ENCODE results near the gene SPATA6L. TPM values are rescaled to one million over a fixed set of nuclear protein-coding genes. Genes with fewer than 3 reads are reported as not detected.

Gene SPATA6L
- total and polyA plus RNA-seq, 2 of the 13 experiments (the other 11 are each of a cell fraction or from before 2014, with no cell fraction given): 1.1 to 1.9 TPM

GRCh38 chr9:4661611-4662010 is 4.7 kb downstream of the SPATA6L start:
- peaks cover 64% of the 10 kb centered on the region for H3K4me1 ChIP-seq (ENCODE audit: insufficient read depth, low read length)
- BruUV-seq (replicated peaks): no TSS peak
- H3K36me3 ChIP-seq (replicated peaks in 1 of 2; ENCODE audit: control insufficient read depth in 1 of 2, insufficient read depth in 2 of 2, low read length in 2 of 2): no peaks in the 10 kb centered on the region

More at GRCh38 chr9:4661611-4662010, 4.7 kb downstream of the SPATA6L start:
- WGBS (ENCODE audit: low lambda C conversion rate): 31% methylated on average over 5 of the region's 5 CpGs
- H3K4me2 ChIP-seq (ENCODE audit: low read depth, low read length): peak overlapping the region; percentile 59
- ChIA-PET CTCF (ENCODE audit: low intra/inter-chr PET ratio, low total read pairs) (interaction anchor here (1.0 to 1.1 kb wide), 2 partner anchors 18 to 22 kb away, joined by 3 read pairs; partner anchors contain the start of gene CDC37L1), POLR2A (interaction anchor here (0.6 to 2.6 kb wide), 9 partner anchors 13 to 967 kb away, joined by 3 to 34 read pairs (median 5); partner anchors contain the start of genes AK3, CDC37L1 and RIC1)
- H3K4me3 ChIP-seq (replicated peaks in 1 of 3; ENCODE audit: insufficient read depth in 1 of 3, low read depth in 2 of 3, low read length in 3 of 3): peak overlapping the region in 1 of 3 experiments; percentile 81; a peak in 1 of 6 replicates
- ATAC-seq (no peak), FAIRE-seq (no peak), DNase-seq (ENCODE audit: low spot score) (no peak)
- no peaks in the 10 kb centered on the region for H3K9me3 ChIP-seq (ENCODE audit: low read length)
- in situ Hi-C loops (cut with HindIII; ENCODE audit: extremely low pct_ligation_motif_present, low pct_unique_long_range_greater_than_20kb): no loop called here
- H3K79me2 ChIP-seq (ENCODE audit: insufficient read depth, low read length): peaks cover 12% of the 10 kb centered on the region
- no peak overlapping the region for H3K9ac ChIP-seq (ENCODE audit: insufficient read depth, low read depth, low read length)
- H3K27ac ChIP-seq (ENCODE audit: extremely low read length, insufficient read depth, low read length): no peak overlapping the region
- H4K20me1 ChIP-seq (ENCODE audit: insufficient read depth, low read length): no peaks in the 10 kb centered on the region
- H3K27me3 ChIP-seq (ENCODE audit: control insufficient read depth in 1 of 2, insufficient read depth in 2 of 2, low read length in 2 of 2): no peaks in the 10 kb centered on the region
- H2AFZ ChIP-seq (ENCODE audit: low read length): no peak overlapping the region
- 0 out of 2 replicates have a peak, but pooled peaks have one; percentile 8 for TF ChIP-seq STAT6 (CRISPR knock-in tag; IDR thresholded peaks at IDR 0.05; ENCODE audit: borderline replicate concordance)
- no peak for TF ChIP-seq ZHX2 (IDR thresholded peaks at IDR 0.05; ENCODE audit: low read depth)
- TF ChIP-seq ZHX2 (CRISPR knock-in tag; IDR thresholded peaks at IDR 0.05; ENCODE audit: borderline replicate concordance): no peak
- intact Hi-C loops (cut with micrococcal nuclease; ENCODE audit: unreplicated experiment): loop anchor here (5.0 kb wide), 1 partner anchor 36 kb away; no protein-coding TSS in a partner anchor

Data from HepG2 (cell line).